K562 (cell line): Measurements from ENCODE around the gene FIS1. TPM values are rescaled to one million over a fixed set of nuclear protein-coding genes. Genes with fewer than 3 reads are reported as not detected.

Experiments used
- ATF7 ChIP-seq: fragments of 450-650 bp; IDR thresholded peaks from 2 replicates; pipeline ENCODE4 v1.7.1; 2014; ENCODE audit warnings: mild to moderate bottlenecking, moderate library complexity
- BCL6 ChIP-seq: fragments of 250-450 bp; sonication (Bioruptor Pico); IDR thresholded peaks from 2 replicates; pipeline ENCODE4 v1.4.0; 2020
- BRD9 ChIP-seq: fragments of 450-650 bp; IDR thresholded peaks from 2 replicates; pipeline ENCODE4 v1.6.1; 2018; ENCODE audit warnings: low read depth; ENCODE audit not compliant: partially characterized antibody
- CBX8 ChIP-seq: fragments of 200-600 bp; sonication (generic); IDR thresholded peaks from 2 replicates; pipeline ENCODE4 v1.6.1; 2012; ENCODE audit warnings: borderline replicate concordance, mixed run types, low read depth, mild to moderate bottlenecking, moderate library complexity, mixed read lengths, low read length, control low read depth, inconsistent platforms; ENCODE audit not compliant: poor library complexity, severe bottlenecking; ENCODE audit errors: extremely low read depth
- CSDE1 ChIP-seq, 2 experiments: fragments of 450-650 bp; IDR thresholded peaks; 2 replicates each; pipeline ENCODE4 v1.6.1; 2016; ENCODE audit warnings: mild to moderate bottlenecking in 1 of 2
- GATA2 ChIP-seq: sonication (generic); formaldehyde crosslinking; IDR thresholded peaks from 2 replicates; pipeline ENCODE4 v1.4.0; 2020; ENCODE audit warnings: mild to moderate bottlenecking, missing genetic modification reagents
- HES1 ChIP-seq: fragments of 450-650 bp; IDR thresholded peaks from 2 replicates; pipeline ENCODE4 v1.6.1; 2016; ENCODE audit warnings: low read depth, mild to moderate bottlenecking, moderate library complexity
- MCM7 ChIP-seq, 2 experiments: fragments of 450-650 bp; IDR thresholded peaks; 2 replicates each; pipeline ENCODE4 v1.6.1; 2016 to 2018
- MXD1 ChIP-seq: fragments of 250-450 bp; sonication (Bioruptor Pico); IDR thresholded peaks from 2 replicates; pipeline ENCODE4 v1.8.0; 2021; ENCODE audit warnings: borderline replicate concordance, mild to moderate bottlenecking, moderate library complexity; ENCODE audit not compliant: poor library complexity, severe bottlenecking
- NCOA4 ChIP-seq: fragments of 450-650 bp; IDR thresholded peaks from 2 replicates; pipeline ENCODE4 v1.6.1; 2018; ENCODE audit warnings: mild to moderate bottlenecking; ENCODE audit not compliant: partially characterized antibody
- NR0B1 ChIP-seq: fragments of 450-650 bp; IDR thresholded peaks from one replicate; pipeline ENCODE4 v1.6.1; 2018; ENCODE audit warnings: mild to moderate bottlenecking, moderate library complexity; ENCODE audit not compliant: partially characterized antibody
- RBM17 ChIP-seq: fragments of 200-400 bp; formaldehyde crosslinking; IDR thresholded peaks from 2 replicates; pipeline ENCODE4 v1.6.1; 2017; ENCODE audit warnings: low read depth, mild to moderate bottlenecking, low read length, borderline replicate concordance
- SP2 ChIP-seq: IDR thresholded peaks from 2 replicates; pipeline ENCODE4 v1.6.1; 2011; ENCODE audit warnings: mild to moderate bottlenecking, low read depth, low read length, moderate library complexity; ENCODE audit not compliant: poor library complexity, severe bottlenecking; ENCODE audit errors: extremely low read depth
- TAF7 ChIP-seq: fragments of 450-650 bp; IDR thresholded peaks from 2 replicates; pipeline ENCODE4 v1.6.1; 2016; ENCODE audit warnings: missing genetic modification characterization, missing compliant biosample characterization
- polyA plus RNA-seq, 8 experiments: library from polyadenylated mRNA; depleted of rRNA in 4 of 8; stranded (reverse) in 5 of 8; unstranded in 3 of 8; fragments of >200 nt; fragmentation: Nextera tagmentation in 2 of 8; fragmentation: Illumina TruSeq in 1 of 8; extraction: Ambion mirVana in 2 of 8; extraction: Trizol in 1 of 8; gene quantifications; 2 replicates each; pipeline versions ENCODE4 v1.2.1 to v1.2.3, GENCODE V29; 2011 to 2014; ENCODE audit warnings: inconsistent platforms in 1 of 8, missing spikeins in 1 of 8
- total RNA-seq, 7 experiments: library from RNA; depleted of rRNA in 6 of 7; stranded (reverse); fragments of >200 nt in 6 of 7; fragmentation: Illumina TruSeq in 2 of 7; extraction: Trizol in 2 of 7; gene quantifications; 2 replicates each; pipeline versions ENCODE4 v1.2.1 to v1.2.3, GENCODE V29; 2011 to 2021; ENCODE audit warnings: low replicate concordance in 1 of 7
- TF ChIP-seq, protein P1 (sequence below): fragments of 250-450 bp; sonication (Bioruptor Pico); IDR thresholded peaks from 2 replicates; pipeline ENCODE4 v1.5.0; 2021; ENCODE audit warnings: mild to moderate bottlenecking, moderate library complexity
- TF ChIP-seq, protein P2 (sequence below): fragments of 450-650 bp; IDR thresholded peaks from 2 replicates; pipeline ENCODE4 v1.6.1; 2017; ENCODE audit warnings: antibody characterized with exemption, mild to moderate bottlenecking

Gene FIS1
- total and polyA plus RNA-seq, 9 of the 15 experiments (the other 6 are each of a cell fraction or from before 2014, with no cell fraction given), result 86.0 to 257 (median 144) TPM

DNA sequence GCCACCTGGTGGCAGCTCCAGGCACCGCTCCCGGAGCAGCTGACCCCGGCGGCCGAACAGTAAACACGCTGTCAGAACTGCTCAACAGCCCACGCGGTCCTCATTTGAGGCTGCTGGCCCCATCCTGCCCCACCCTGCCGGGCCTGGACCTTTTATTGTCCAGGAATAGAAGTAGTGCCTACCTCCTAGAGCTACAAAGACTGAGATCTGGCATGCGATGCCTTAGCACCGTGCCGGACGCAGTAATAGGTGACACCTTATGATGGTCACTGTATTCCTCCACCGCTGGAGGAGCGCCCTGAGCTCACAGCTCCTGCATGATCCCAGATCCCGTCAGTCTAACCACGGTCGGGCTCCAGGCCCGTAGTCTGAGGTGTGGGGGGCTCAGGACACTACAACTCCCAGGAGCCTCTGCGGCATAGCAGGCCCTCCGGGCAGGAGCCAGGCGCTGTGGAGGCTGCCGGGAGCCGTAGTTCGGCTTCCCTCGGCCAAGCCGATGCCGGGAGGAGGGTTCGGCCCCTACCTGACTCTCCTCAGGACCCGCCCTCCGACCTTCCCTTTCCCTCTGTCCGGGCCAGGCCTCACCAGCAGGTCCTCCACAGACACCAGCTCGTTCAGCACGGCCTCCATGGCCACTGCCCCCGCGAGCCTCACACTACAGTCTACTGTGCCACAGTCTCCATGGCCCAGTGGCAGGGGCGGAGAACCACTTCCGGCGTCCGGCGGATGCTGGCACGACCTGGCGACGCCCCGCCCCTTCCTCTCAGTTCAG is at the start of gene FIS1 (continued):
- TF ChIP-seq, protein P1, sequence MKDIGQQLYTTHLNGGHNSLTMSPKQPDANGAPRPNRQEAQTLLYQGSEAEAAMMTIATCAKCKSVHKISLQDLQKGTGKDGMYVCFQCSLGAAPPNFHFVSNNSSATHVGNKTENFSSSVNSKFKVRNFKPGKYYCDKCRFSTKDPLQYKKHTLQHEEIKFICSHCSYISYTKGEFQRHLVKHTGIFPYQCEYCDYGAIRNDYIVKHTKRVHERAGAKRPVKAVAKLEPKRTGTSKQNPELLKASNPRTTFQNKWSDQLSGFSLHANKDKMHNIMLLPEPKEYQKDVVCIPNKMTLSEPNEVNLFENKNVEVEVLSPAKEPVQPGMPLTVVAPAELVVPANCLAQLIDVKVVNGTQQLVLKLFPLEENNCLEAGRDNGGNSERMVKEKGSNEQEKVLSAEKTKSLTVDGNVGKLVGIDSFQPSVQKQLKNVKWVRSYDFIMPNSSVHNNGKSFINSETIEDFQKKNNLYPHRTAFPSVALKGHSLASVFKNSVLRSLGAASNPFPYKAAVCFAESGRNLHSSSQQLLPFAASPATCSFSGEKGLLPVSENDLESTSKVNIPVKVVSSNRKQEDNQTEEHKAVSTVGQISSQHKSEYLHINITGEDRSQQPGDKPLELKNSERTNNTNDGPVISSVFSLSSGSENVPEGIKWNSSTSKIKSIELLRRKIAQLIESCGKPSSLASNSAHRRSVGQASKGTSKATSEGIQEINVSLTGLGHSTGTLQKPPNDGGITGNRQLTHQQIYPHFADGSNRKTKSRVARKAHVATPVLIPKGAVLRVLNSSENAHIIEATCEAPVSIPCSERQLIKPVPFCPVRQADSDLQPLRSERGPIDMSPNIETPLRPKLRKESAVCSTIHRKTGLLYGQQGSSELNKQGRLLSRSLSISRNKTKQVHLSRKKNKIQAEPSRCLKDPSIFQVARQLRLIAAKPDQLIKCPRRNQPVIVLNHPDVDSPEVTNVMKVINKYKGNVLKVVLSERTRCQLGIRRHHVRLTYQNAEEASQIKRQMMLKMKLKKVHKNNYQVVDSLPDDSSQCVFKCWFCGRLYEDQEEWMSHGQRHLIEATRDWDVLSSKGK (CRISPR knock-in tag), result no peak
- TF ChIP-seq SP2 (peak; percentile 21), BCL6 (CRISPR knock-in tag) (no peak), NCOA4 (no peak), GATA2 (CRISPR knock-in tag) (0 out of 2 replicates have a peak, but pooled peaks have one; percentile 5), NR0B1 (no peak), MXD1 (peak; percentile 78), RBM17 (no peak), ATF7 (0 out of 2 replicates have a peak, but pooled peaks have one; percentile 45), MCM7 (IDR thresholded peaks at IDR 0.05) (no peak), CSDE1 (IDR thresholded peaks at IDR 0.05) (no peak), TAF7 (tag) (no peak; the same call in 1 of the 2 replicates), BRD9 (no peak), HES1 (no peak), CBX8 (no peak)
- TF ChIP-seq, protein P2, sequence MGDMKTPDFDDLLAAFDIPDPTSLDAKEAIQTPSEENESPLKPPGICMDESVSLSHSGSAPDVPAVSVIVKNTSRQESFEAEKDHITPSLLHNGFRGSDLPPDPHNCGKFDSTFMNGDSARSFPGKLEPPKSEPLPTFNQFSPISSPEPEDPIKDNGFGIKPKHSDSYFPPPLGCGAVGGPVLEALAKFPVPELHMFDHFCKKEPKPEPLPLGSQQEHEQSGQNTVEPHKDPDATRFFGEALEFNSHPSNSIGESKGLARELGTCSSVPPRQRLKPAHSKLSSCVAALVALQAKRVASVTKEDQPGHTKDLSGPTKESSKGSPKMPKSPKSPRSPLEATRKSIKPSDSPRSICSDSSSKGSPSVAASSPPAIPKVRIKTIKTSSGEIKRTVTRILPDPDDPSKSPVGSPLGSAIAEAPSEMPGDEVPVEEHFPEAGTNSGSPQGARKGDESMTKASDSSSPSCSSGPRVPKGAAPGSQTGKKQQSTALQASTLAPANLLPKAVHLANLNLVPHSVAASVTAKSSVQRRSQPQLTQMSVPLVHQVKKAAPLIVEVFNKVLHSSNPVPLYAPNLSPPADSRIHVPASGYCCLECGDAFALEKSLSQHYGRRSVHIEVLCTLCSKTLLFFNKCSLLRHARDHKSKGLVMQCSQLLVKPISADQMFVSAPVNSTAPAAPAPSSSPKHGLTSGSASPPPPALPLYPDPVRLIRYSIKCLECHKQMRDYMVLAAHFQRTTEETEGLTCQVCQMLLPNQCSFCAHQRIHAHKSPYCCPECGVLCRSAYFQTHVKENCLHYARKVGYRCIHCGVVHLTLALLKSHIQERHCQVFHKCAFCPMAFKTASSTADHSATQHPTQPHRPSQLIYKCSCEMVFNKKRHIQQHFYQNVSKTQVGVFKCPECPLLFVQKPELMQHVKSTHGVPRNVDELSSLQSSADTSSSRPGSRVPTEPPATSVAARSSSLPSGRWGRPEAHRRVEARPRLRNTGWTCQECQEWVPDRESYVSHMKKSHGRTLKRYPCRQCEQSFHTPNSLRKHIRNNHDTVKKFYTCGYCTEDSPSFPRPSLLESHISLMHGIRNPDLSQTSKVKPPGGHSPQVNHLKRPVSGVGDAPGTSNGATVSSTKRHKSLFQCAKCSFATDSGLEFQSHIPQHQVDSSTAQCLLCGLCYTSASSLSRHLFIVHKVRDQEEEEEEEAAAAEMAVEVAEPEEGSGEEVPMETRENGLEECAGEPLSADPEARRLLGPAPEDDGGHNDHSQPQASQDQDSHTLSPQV, result peak; percentile 87
